Dermis blood vessel endothelial cell (primary cell): Measurements from ENCODE around the gene SLC15A1. TPM values are rescaled to one million over a fixed set of nuclear protein-coding genes. Genes with fewer than 3 reads are reported as not detected.

Experiments used
- DNase-seq: peaks from one replicate; pipeline ENCODE4 v3.0.0; 2010
- total RNA-seq: library from RNA; depleted of rRNA; stranded (reverse); fragments of >200 nt; gene quantifications from 2 replicates; pipeline ENCODE4 v1.2.3, GENCODE V29; 2014

Gene SLC15A1
- total RNA-seq, 1 donor from 2014 or later: not detected

- DNase-seq: no peak
Measured at GRCh38 chr13:98746968-98747367, 5.5 kb downstream of the SLC15A1 start.

GRCh38 chr13:98743377-98743776, 9.1 kb downstream of the SLC15A1 start:
- no peak for DNase-seq

GRCh38 chr13:98742961-98743360, 9.5 kb downstream of the SLC15A1 start:
- DNase-seq: no peak

GRCh38 chr13:98741741-98742435, 10.6 kb downstream of the SLC15A1 start:
- DNase-seq: no peak

GRCh38 chr13:98740131-98740530, 12.3 kb downstream of the SLC15A1 start:
- no peak for DNase-seq

- DNase-seq: no peak
Measured at GRCh38 chr13:98738993-98739392, 13.5 kb downstream of the SLC15A1 start.

GRCh38 chr13:98738213-98738612, 14.3 kb downstream of the SLC15A1 start:
- no peak for DNase-seq

GRCh38 chr13:98731925-98732324, 20.5 kb downstream of the SLC15A1 start:
- no peak for DNase-seq

- DNase-seq: no peak
Measured at GRCh38 chr13:98731038-98731437, 21.4 kb downstream of the SLC15A1 start.

- no peak for DNase-seq
Measured at GRCh38 chr13:98730441-98730840, 22.0 kb downstream of the SLC15A1 start.

- DNase-seq: no peak
Measured at GRCh38 chr13:98729658-98730057, 22.8 kb downstream of the SLC15A1 start.

GRCh38 chr13:98722958-98723357, 29.5 kb downstream of the SLC15A1 start:
- no peak for DNase-seq

GRCh38 chr13:98721825-98722510, 30.5 kb downstream of the SLC15A1 start:
- DNase-seq: no peak

- no peak for DNase-seq
Measured at GRCh38 chr13:98719527-98720250, 32.8 kb downstream of the SLC15A1 start.

GRCh38 chr13:98717891-98718290, 34.6 kb downstream of the SLC15A1 start:
- no peak for DNase-seq

- no peak for DNase-seq
Measured at GRCh38 chr13:98717256-98717655, 35.2 kb downstream of the SLC15A1 start.

GRCh38 chr13:98710521-98710920, 42.0 kb downstream of the SLC15A1 start:
- DNase-seq: no peak

- peak; percentile 14 for DNase-seq
Measured at GRCh38 chr13:98707281-98707999, 45.0 kb downstream of the SLC15A1 start.

- DNase-seq: no peak
Measured at GRCh38 chr13:98706446-98707110, 45.9 kb downstream of the SLC15A1 start.

GRCh38 chr13:98697791-98698190, 54.7 kb downstream of the SLC15A1 start:
- no peak for DNase-seq

- no peak for DNase-seq
Measured at GRCh38 chr13:98693756-98694155, 58.7 kb downstream of the SLC15A1 start.

GRCh38 chr13:98691360-98691759, 61.1 kb downstream of the SLC15A1 start:
- no peak for DNase-seq
